ENCODE data around the gene CS.

DNA sequence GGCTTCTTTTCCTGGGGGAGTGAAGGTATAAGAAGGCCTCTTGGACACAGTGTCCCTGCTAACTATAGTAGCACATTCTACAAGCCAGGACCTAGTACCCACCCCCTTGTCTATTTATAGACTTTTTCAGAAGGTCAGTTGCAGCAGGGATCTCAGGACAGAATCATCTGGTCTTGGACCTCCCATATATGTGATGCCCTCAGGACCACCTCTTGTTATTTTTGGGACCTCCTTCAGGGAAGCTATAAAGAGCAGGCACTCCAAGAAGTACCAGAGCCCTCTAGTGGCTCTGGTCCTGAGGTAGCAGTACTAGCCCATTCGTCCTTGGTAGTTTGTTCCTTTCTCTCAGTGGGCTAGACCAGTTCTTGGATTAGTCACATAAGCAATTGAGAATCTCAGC is 29.1 kb downstream of the CS start:
- TF ChIP-seq POLR2AphosphoS5 (IDR thresholded peaks at IDR 0.05; ENCODE audit: low read depth): no peak; the same call in 1 of the 2 replicates
- TF ChIP-seq, protein P1, sequence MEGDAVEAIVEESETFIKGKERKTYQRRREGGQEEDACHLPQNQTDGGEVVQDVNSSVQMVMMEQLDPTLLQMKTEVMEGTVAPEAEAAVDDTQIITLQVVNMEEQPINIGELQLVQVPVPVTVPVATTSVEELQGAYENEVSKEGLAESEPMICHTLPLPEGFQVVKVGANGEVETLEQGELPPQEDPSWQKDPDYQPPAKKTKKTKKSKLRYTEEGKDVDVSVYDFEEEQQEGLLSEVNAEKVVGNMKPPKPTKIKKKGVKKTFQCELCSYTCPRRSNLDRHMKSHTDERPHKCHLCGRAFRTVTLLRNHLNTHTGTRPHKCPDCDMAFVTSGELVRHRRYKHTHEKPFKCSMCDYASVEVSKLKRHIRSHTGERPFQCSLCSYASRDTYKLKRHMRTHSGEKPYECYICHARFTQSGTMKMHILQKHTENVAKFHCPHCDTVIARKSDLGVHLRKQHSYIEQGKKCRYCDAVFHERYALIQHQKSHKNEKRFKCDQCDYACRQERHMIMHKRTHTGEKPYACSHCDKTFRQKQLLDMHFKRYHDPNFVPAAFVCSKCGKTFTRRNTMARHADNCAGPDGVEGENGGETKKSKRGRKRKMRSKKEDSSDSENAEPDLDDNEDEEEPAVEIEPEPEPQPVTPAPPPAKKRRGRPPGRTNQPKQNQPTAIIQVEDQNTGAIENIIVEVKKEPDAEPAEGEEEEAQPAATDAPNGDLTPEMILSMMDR (IDR thresholded peaks at IDR 0.05; ENCODE audit: insufficient read depth, low read length): peak; percentile 33
